HG03108 (cell line): Measurements from ENCODE around the gene STK4.

Source experiments
- ATAC-seq: cut with Tn5 transposase; IDR thresholded peaks from one replicate; pipeline ENCODE4 v1.9.1; 2021; ENCODE audit warnings: moderate library complexity; ENCODE audit not compliant: unreplicated experiment

The STK4 gene

DNA sequence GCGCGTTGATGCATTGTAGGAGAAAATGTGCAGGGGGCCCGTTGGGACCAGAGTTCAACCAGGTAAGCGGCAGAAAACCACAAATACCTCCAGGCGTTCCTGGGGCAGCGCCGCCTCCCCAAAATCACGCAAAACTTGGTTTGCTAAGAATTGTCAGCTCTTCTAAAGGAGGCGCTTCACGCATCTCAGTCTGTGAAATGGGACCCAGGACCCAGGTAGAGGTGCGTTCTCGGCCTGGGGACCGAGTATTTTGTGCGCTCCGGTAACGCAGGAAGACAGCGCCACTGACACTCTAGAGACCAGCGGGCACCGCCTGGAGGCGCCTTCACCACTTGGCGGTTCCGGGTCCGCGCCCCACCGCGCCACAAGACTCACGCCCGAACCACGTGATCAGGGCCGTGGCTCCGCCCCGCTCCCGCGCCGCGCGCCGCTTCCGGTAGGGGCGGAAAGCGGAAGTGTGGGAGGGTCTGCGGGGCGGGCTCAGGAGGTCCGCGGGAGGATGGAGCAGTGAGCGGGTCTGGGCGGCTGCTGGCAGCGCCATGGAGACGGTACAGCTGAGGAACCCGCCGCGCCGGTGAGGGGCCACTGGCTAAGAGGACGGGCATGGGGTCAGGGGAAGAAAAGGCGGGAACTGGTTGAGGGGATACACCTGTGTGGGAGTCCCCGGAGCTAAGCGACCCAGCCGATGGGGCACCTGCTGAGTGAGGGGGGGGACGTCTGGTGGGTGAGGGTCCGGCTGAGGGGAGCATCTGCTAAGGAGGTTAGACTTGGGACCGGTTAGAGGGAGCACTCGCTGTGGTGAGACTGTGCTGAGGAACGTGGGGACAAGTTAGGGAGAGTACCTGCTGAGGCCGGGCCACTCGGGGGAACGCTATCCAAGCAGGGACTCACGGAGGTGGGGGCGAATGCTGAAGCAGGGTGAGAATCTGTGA is at the start of gene STK4:
TSS of gene STK4 (plus strand) at position 483 of the 932 bp plus-strand sequence. CDS start at position 540, 57 bp downstream.
- peak; percentile 70 for ATAC-seq

DNA sequence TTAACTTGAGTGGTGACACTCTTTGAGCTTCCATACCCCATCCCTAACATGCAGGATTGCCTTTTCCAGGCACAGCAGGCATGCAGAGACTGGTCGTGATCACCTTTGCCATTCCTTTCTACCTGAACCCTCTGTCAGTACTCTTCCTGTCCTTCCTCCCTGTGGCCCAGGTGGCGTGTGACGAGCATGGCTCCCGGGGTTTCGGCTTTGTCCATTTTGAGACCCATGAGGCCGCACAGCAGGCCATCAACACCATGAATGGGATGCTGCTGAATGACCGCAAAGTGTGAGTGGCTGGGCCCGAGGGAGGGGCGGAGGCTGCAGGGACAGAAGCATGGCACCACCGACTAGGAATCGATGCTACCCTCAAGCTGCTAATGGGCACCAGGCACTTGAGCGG is 49.7 kb upstream of the STK4 start:
- no peak for ATAC-seq

DNA sequence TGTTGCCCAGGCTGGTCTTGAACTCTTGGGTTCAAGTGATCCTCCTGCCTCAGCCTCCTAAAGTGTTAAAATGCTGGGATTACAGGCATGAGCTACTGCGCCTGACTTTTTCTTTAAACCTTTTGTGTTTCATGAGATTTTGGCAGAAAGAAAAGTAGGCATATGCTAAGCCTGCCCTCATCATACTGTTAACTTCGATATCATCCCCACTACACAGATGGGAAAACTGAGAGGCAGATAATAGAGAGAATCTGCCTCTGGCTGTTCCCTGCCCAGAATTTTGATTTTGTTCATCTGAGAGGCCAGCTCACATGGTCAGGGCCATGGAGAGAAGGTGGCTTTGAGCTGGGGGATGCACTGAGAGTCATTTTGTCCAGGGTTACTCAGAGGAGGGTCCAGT is 48.9 kb upstream of the STK4 start:
- no peak for ATAC-seq

DNA sequence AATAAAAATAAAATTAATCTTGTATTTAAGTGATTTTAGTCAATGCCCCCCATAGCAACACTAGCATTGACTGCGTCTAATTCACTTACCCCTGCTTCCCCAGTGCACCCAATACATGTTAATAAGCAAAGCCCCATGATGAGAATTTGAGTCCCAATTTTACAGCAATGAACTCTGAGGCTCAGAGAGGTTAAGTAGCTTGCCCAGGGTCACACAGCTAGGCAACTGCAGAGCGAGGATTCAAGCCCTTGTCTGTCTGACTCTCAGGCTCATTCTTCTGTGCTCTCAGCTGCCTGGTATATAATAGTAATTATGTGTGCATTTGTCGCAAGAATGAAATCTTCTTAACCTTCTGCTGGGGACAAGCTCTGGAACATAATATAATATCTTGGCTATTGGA is 48.0 kb upstream of the STK4 start:
- no peak for ATAC-seq

DNA sequence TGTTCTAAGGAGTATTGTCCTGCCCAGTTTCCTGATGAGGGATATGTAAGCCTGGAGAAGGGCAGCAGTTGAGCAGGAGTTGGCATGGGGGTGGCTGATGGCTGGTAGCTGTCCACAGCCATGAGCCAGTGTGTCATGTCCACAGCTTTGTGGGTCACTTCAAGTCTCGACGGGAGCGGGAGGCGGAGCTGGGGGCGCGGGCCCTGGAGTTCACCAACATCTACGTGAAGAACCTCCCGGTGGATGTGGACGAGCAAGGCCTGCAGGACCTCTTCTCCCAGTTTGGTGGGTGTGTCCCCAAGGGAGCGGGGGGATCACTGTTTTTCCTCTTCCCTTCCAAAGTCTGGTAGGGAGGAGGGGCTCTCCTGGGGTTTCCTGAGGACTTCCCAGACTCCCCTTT is 47.6 kb upstream of the STK4 start:
- ATAC-seq, result no peak

DNA sequence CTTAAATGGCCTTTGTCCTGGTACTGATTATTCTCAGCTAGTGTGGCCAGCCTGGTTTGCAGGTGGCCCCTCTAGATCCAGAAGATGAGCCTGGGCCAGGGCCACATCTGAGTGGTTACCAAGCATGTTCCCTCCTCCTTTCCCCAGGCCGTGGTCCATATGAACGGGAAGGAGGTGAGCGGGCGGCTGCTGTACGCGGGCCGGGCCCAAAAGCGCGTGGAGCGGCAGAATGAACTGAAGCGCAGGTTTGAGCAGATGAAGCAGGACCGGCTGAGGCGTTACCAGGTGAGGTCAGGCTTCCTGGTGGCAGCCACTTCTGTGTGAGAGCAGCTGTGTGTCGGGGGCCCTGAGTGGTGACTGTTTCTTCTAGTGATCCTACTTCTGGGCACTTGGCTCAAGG is 44.9 kb upstream of the STK4 start:
- ATAC-seq, result no peak

DNA sequence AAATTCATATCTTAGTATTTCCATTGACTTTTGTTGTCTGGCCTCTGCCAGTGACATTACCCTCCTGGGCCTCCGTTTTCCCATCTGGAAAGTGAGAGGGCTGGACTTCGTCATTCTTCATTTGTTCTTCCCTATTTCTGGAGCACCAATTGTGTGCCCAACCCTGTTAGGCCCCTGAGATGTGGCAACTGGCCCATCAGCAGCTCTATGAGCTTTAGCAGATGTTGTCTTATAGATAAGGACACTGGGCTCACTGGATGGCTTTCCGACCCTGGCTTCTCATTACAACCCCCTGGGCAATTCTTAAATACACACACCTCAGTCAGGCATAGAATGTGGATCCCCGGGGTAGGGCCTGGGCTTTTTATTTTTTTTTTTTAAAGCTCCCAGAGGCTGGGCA is 41.8 kb upstream of the STK4 start:
- ATAC-seq, result no peak

DNA sequence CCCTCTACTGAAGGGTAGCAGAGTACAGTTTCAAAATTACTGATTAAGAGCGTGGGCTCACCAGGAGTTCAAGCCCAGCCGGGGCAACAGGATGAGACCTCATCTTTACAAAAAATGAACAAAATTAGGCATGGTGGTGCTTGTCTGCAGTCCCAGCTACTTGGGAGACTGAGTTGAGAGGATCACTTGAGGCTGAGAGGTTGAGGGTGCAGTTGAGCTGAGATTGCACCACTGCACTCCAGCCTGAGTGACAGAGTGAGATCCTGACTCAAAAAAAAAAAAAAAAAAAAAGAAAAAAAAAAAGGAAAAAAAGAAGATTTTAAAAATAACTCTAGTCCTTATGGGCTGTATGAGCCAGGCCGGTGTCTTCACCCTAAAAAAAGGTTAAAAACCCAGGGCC is 37.7 kb upstream of the STK4 start:
- no peak for ATAC-seq

DNA sequence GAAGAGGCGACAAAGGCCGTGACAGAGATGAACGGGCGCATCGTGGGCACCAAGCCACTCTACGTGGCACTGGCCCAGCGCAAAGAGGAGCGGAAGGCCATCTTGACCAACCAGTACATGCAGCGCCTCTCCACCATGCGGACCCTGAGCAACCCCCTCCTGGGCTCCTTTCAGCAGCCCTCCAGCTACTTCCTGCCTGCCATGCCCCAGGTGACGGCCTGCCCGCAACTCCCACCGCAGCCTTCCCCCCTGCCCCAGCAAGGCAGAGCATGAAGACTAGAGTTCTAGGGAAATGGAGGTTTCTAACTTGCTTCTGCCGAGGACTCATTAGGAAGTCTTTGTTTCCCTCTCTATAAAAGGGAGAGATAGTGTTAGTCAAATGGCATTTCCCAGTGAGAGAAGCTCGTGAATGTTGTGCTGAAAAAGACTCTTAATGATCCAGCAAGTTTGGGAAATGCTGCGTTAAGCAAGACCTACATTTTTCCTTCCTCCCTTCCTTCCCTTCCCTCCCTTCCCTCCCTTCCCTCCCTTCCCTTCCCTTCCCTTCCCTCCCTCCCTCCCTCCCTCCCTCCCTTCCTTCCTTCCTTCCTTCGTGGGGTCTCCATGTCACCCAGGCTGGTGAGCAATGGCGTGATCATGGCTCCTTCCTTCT is 35.7 kb upstream of the STK4 start:
- no peak for ATAC-seq

DNA sequence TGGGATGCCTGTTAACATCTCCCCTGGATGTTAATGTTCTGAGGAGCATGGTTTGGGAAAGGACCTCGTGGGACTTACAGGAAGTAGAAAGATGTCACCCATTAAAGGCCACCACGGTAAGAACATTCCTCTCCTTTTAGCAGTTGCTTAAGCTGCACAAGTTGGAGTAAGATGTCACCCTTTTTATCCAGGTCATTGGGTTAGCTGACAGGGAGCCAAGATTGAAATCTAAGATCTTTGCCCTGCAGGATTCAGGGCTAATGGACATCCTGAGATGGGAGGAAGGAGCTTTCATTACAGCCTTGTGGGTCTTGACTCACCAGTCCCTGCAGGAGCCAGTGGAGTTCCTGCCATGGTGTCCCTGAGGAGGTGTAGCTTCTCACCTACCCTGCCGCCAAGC is 34.4 kb upstream of the STK4 start:
- ATAC-seq, result no peak

DNA sequence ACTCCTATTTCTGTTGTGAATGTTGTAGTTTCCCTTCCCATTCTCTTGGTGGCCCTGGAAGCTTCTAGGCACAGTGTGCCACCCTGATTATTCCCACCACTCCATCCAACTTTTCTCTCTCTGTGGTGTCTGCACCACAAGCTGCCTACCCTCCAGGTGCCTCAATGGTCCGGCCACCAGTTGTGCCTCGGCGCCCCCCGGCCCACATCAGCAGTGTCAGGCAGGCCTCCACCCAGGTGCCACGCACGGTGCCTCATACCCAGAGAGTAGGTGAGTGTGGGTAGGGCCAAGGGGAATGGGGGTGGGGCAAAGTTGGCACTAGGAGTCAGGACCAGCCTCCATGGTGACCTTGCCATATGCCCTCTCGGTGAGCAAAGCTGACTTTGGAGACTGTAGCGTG is 33.4 kb upstream of the STK4 start:
- ATAC-seq, result no peak

DNA sequence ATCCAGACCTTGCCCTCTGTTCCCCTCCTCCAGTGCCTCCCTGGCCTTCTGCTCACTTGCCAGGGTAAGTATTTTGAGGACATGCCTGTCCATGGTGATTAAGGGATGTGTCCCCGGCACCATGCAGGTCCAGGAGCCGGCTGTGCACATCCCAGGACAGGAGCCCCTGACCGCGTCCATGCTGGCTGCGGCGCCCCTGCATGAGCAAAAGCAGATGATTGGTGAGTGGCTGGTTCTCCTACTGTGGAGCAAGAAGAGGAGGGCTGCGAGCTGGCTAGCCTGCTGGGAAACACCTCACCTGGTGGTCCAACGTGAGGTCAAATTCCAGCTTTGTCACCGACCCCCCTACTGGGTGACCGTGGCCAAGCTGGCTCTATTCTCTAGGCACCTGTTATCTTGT is 29.8 kb upstream of the STK4 start:
- no peak for ATAC-seq

DNA sequence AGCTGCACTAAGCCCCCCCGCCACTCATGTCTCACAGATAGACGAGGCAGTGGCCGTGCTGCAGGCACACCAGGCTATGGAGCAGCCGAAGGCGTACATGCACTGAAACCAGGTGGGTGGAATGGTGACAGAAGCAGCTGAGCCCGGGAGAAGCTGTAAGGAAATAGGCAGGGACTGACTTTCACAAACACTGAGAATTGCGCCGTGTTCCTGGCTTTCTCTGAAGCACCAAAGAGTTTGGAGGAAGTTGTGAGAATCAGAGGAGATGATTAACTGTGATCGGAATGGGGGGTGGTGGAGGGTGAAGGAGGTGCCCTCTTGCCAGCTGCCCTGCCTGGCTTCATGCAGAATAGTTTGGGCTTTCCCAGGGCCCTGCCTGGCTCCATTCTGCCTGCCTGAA is 27.7 kb upstream of the STK4 start:
- no peak for ATAC-seq

DNA sequence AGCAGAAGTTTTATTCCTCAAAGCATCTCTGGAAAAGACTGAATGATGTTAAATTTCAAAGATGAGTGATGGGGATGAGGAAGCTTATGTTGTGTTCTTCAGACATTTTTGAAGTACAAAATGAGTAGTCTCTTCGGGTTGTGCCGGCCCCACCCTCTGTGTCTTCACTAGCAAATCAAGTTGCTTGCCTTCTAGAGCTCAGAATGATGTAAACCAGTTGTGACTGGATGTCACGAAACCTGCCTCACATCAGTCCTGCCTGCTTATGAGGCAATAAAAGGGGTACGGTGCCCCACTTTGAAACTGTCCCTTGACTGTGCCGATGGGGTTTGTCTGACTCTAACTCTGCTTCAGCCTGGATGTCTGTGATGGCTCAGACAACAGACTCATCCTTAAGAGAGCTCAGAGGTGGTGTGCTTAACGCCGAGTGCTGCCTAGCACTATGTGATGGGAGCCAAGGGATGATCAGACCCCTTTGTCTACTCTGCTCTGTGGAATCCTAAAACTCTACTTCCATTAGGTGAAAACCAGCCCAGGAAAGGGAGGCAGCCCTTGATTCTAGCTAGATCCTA is 25.1 kb upstream of the STK4 start:
- no peak for ATAC-seq

DNA sequence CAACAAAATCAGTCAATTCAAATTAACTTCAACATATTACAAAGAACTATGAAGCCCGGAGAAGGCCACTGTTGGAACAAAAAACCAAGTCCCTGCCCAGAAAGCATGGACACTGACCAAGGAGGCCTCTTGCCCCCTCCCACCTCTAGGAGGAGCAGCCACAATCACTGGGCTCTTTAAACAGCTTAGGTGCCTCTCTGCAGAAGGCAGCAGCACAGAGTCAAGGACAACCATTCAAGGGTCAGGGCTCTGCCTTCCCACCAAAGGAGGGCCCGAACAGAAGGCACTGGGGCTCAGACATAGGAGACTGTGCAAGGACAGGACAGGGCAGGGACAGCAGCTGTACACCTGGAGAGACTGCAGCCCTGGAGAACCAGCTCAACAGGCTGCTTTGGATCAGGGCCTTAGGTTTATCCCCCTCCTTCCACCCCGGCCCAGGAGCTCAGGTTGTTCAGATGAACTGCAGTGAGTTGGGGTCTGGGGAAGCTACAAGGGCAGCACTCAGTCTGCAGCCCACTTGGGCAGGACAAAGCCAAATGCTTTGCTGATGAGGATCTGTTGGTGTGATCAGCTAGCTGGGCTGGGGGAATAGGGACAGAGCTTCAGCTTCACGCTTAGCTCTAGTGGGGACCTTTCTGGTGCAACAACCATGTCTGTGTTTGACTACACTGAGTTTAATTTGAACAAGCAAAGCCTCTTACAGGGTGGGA is 23.9 kb upstream of the STK4 start:
- ATAC-seq, result no peak

DNA sequence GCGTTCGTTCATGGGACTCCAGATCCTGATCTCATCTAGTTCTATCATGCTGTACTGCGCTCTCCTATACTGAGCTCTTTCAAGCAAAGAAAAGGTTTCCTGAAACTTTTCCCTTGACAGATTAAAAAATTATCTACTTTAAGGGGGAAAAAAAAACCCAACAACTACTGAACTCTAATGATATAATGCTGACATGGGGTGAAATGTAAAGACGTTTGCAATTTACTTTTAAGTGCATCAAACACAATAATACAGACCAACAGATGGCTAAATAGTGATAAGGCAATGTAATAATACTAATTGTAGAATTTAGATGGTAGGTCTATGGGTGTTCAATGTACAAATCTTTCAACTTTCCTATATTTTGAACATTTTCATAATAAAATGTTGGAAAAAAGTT is 22.5 kb upstream of the STK4 start:
- ATAC-seq, result no peak

DNA sequence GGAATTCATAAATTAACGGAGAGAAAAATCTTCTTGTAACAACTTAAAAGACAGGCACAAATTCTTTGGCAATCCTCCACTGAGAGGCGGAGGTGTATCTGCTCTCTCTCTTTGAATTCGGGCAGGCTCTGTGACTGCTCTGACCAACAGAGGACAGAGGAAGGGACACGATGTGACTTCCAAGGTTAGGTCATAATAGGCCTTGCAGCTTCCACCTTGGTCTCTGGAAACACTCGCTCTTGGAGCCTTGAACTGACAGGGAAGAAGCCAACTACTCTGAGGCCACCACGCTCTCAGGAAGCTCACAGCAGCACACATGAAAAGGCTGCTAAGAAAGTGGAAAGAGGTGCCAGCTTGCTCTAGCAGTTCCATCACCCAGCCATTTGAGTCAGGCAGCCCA is 21.1 kb upstream of the STK4 start:
- ATAC-seq, result no peak

DNA sequence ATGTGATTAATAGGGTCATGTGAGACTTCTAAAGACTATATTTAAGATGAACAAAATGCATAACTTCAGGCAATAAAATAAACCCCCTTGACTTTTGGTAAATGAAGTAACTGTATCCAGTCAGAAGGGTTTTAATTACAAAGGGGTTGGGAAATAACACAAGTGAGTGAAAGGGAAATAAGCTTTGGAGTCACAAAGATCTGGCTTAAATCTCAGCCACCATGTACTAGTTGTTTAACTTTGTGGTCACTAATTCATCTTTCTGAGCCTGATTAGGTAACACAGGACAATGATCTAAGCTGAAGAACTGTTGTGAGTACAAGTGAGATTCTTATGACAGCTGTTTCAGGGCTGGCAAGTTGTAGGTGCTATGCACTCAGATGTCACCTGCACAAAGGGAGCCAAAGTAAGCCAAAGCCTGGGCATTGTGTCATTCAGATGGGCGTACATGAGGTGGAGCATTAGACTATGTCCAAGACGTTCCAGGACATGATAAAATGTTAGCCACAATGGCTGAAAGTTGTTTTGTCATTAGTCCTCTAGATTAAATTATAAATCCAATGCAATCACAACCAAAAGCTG is 19.9 kb upstream of the STK4 start:
- no peak for ATAC-seq

DNA sequence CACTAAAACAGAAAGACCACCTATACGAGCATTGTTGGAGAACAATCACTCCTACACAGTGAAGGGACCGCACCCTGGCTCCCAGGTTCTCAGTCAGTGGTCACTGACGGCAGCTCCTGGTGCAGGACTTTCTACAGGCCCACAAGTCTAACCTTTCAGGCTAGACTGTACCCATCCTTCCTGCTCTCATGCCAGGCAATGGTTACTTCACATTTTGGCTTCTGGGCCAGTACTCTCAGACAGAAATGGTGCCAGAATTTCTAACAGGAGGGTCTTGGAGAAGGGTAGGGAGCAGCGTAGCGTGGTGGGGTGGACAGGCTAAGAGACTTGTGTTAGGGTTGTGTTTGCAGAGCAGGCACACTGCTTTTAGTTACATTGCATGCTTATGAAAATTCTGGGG is 18.2 kb upstream of the STK4 start:
- no peak for ATAC-seq

DNA sequence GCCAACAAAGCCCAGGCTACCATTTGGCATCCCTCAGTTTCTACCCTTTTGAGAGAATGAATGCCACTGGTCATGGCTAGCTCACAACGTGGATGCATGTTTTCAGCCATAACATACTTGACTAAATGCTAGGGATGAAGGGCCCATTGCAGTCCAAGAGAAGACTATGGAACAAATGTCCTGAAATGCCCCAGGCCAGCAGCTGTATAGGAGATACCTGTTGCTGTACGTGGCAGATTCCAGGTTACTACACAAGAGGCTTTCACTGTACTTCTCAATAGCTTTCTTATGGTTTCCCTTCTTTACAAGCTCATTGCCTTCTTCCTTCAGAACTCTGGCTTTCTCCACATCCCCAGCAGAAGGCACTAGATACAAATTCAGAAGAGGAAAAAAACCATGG is 17.8 kb upstream of the STK4 start:
- no peak for ATAC-seq

DNA sequence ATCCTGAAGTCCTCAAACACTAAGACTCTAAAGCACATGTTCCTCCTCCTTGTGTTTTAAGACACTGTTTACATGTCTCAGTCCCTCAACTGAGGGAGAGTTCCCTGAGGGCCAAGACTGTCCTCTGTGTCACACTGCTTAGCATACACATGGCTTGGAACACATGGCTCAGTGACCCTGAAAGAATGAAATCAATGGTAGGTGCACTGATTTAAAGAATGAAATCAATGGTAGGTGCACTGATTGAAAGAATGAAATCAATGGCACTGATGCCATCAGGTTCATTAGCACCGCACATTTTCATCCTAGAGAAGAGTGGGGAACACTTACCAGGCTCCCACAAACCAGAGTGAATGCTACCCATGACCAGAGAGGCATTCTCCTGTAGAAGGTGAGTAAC is 15.9 kb upstream of the STK4 start:
- ATAC-seq, result no peak
